HG03460 (cell line): ENCODE results near the gene ECE2.

Experiments
- ATAC-seq: cut with Tn5 transposase; IDR thresholded peaks from one replicate; pipeline ENCODE4 v1.9.1; 2021; ENCODE audit not compliant: unreplicated experiment

ECE2 gene

DNA sequence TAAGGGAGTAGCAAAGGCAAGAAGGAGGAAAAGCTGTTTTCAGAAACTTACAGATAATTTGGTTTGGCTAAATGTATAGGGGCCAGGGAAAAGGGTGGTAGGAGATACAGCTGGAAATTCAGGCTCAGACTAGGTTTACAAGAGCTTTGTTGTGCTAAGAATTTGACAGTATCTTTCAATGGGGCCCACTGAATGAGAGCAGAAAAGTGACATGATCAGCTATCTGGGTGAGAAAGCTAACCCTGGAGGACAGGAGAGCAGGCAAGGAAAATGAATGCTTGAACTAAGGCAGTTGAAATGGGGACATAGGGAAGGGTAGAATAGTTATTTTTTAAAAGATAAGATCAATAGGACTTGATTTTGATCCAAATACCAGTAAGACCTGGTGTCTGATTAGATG, 35.8 kb downstream of the ECE2 start:
- ATAC-seq = no peak

DNA sequence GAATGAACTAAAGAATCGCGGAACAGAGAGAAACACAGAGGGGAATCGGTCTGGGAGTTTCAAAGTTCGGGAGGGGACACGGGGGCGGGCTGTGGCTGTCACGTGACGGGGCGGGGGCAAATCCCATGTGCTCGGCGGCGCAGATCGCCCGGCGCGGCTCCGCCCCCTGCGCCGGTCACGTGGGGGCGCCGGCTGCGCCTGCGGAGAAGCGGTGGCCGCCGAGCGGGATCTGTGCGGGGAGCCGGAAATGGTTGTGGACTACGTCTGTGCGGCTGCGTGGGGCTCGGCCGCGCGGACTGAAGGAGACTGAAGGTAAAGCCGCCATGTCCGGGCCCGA, 38.5 kb downstream of the ECE2 start, which contains the start of gene EIF4G1:
Gene EIF4G1, plus strand, starts transcription at position 244 of the 337 bp plus-strand sequence. CDS start 1,191 bp downstream, outside the sequence.
- peak; percentile 86 for ATAC-seq

DNA sequence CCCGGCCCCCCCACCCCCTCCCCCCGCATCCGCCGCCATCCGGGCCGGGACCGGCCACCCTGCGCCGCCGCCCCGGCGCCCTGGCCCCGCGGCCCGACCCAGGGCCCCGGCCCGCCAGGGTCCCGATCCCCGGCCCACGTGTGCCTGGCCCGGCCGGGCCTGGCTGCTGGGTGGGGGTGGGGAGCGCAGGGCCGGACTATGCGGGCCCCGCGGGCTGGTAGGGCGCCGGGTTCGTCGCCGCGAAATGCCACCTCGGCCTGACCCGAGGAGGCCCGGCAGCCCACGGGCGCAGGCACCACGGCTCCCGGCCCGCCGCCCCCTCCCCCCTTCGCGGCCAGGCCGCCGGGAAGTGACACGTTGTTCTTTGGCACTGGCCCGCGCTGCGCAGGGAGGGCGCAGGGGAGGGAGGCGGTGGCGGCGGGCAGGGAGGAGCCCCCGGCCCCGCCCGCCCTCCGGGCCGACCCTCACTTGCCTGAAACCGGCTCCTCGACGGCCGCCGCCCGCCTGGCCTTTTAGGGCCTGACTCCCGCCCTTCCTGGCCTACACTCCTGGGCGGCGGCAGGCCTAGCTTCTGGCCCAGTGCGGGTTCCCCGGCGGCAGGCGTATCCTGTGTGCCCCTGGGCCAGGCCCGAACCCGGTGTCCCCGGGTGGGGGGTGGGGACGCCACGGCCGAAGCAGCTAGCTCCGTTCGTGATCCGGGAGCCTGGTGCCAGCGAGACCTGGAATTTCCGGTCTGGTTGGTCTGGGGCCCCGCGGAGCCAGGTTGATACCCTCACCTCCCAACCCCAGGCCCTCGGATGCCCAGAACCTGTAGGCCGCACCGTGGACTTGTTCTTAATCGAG, 39.1 kb downstream of the ECE2 start:
- peak; percentile 33 for ATAC-seq

DNA sequence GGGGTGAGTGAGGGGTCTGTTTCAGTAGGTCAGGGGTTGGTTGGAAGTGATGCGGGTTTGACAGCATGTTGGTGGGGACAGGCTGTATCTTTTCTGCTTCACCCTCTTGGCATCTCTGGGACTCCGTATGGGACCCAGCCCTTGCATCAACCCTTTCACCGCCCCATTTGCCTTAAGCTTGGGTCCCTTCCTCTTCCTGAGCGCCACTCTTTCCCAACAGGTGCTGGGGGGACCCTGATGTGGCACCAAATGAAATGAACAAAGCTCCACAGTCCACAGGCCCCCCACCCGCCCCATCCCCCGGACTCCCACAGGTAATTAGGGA, 39.7 kb downstream of the ECE2 start:
- ATAC-seq = peak; percentile 9

DNA sequence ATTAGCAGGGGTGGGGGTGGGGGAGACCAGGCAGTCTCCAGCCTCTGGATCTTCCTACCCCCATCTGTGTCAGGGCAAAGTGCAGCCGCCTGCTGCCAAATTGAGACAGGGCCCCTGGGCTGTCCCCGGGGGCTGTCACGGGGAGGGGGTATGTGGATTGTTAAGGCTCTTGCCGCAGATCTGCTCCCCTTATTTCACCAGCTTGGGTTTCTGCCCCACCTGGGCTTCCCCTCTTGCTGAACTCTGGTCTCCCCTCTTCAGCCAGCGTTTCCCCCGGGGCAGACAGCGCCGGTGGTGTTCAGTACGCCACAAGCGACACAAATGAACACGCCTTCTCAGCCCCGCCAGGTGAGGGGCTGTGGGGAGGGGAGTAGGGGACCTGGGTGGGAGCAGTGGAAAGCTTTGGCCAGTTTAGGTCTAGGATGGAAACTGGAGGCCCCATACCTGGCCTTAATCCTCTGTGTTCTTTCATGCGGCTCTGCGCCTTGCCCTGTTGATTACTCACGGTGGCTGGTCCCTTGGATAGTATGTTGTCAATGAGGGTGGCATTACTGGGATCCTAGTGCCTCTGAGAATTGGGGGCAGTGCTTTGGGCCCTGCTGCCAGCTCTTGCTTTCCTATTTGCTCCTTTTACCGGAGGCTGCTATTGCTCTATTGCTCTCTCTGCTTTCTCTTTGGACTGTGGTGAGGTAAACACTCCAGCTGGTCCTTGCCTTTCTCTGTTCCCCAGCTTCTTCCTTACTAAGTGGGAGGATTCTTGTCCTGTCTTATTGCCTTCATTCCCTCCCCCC, 40.2 kb downstream of the ECE2 start:
- no peak for ATAC-seq

DNA sequence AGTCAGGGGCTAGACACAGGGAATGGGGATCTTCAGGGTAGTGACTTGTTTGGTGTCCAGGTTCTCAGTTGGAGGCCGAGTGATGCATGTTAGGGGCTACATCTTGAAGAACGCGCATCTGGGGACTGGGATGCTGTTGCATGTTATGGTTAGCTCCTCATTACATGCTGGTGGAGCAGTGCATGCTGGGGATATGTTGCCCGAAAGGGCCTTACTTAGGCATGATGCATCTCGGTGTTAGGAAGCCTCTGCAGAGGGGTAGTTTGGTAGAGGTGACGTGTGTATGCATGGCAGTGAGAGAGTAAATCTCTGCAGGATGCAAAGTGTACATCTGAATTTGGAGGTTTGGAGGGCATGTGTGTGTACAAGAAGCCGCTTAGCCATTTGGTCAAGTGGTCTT, 41.0 kb downstream of the ECE2 start:
- no peak for ATAC-seq

DNA sequence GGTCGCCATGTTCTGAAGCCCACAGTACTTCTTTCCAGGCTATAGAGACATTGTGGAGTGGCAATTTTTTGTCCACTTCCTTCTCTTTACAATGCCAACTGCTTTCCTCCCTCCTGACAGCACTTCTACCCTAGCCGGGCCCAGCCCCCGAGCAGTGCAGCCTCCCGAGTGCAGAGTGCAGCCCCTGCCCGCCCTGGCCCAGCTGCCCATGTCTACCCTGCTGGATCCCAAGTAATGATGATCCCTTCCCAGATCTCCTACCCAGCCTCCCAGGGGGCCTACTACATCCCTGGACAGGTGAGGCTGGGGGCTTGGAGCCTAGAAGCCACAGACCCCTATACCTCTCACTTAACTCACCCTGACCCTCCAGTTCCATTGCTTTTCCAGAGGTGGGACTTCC, 41.4 kb downstream of the ECE2 start:
- ATAC-seq = no peak

DNA sequence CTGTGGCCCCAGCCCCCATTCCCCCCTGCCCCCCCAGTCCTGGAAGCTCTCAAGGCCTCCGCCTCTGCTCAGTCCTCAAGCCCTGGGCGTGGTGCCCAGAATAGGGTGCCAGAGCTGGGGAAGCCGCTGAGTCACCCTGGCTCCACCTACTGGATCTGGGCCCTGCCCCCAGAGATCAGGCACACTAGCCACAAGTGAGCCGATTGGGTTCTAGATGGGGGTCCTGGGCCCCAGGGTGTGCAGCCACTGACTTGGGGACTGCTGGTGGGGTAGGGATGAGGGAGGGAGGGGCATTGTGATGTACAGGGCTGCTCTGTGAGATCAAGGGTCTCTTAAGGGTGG, 44.3 kb downstream of the ECE2 start:
- ATAC-seq = no peak

DNA sequence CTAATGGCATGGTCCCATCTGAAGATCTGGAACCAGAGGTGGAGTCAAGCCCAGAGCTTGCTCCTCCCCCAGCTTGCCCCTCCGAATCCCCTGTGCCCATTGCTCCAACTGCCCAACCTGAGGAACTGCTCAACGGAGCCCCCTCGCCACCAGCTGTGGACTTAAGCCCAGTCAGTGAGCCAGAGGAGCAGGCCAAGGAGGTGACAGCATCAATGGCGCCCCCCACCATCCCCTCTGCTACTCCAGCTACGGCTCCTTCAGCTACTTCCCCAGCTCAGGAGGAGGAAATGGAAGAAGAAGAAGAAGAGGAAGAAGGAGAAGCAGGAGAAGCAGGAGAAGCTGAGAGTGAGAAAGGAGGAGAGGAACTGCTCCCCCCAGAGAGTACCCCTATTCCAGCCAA, 45.8 kb downstream of the ECE2 start:
- no peak for ATAC-seq

DNA sequence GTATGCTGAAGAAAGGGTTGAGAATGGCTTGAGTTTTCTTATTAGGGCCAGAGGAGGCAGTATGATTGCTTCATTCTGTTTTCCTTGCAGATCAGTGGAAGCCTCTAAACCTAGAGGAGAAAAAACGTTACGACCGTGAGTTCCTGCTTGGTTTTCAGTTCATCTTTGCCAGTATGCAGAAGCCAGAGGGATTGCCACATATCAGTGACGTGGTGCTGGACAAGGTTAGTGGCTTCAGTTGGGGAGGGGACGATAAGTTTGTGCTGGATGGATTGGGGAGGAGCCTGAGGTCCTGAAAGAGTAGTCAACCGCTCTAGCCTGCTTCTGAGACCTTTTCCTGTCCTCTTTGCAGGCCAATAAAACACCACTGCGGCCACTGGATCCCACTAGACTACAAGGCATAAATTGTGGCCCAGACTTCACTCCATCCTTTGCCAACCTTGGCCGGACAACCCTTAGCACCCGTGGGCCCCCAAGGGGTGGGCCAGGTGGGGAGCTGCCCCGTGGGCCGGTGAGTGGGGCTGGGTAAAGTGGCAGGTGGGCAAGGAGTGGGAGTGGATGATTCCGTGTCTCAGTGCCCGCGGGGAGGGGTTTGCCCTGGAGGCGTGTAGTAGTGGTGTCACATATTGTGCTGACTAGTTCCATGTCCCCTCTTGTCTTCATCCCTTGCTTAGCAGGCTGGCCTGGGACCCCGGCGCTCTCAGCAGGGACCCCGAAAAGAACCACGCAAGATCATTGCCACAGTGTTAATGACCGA, 47.1 kb downstream of the ECE2 start:
- ATAC-seq = no peak

DNA sequence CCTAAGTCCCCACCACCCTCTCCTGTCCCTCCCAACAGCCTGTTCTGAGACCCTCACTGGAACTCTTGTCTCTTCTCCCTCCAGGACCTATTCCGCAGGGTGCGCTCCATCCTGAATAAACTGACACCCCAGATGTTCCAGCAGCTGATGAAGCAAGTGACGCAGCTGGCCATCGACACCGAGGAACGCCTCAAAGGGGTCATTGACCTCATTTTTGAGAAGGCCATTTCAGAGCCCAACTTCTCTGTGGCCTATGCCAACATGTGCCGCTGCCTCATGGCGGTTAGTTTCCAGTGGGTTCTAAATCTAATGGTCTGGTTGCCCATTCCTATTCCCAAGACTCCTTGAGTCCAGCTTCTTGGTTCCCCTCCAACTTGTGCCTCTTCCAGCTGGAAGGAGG, 47.9 kb downstream of the ECE2 start:
- no peak for ATAC-seq

DNA sequence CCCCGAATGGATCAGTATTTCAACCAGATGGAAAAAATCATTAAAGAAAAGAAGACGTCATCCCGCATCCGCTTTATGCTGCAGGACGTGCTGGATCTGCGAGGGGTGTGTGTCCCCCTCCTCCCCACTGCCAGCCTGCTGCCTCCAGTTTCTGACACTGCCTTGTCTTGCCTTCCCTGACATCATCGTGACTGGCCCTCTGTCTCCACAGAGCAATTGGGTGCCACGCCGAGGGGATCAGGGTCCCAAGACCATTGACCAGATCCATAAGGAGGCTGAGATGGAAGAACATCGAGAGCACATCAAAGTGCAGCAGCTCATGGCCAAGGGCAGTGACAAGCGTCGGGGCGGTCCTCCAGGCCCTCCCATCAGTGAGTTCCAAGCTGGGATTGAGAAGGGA, 49.4 kb downstream of the ECE2 start:
- no peak for ATAC-seq

DNA sequence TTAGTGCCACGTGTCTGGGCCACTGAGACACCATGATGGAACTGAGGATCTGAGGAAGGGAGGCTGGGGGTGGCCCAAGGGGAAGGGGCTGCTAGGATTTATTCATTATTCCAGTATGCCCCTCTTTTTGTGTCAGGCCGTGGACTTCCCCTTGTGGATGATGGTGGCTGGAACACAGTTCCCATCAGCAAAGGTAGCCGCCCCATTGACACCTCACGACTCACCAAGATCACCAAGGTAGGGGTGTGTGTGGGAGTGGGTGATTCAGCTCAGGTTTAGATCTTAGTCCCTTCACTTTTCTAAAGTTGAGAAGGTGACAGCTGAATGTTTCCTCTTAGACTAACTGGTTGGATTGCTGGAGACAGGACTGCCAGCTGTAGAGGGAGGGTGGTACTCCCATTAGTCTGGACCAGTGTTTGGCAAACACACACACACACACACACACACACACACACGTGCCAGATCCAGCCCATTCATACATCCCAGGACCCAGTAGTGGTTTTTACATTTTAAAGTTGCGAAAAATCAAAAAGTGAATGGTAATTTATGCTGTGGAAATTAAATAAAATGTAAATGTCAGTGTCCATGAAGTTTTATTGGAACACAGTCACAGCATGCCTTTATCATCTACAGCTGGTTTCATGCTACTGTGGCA, 50.0 kb downstream of the ECE2 start:
- ATAC-seq = no peak

DNA sequence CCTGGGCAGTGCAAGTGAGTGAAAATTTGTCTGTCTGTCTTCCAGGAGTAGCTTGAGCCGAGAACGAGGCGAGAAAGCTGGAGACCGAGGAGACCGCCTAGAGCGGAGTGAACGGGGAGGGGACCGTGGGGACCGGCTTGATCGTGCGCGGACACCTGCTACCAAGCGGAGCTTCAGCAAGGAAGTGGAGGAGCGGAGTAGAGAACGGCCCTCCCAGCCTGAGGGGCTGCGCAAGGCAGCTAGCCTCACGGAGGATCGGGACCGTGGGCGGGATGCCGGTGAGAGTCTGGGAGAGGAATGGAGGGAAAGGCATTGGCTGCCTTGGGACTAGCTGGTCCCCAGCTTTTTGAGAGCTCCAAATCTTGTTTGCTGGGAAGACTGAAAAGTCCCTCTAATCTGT, 51.3 kb downstream of the ECE2 start:
- no peak for ATAC-seq

DNA sequence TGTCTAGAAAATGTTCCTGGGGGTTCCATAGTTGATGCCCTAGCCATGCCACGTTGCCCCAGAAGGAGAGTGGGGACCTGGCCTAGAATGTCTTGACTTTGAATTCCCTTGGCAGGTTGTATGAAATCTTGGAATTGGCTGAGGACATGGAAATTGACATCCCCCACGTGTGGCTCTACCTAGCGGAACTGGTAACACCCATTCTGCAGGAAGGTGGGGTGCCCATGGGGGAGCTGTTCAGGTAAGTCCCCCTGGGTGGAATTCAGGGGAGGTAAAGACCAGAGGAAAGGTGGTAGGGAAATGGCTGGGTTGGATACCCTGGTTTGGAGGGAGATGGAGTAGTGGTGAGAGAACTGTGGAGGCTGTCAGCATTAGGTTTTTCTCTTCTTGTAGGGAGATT, 52.7 kb downstream of the ECE2 start:
- ATAC-seq = no peak

DNA sequence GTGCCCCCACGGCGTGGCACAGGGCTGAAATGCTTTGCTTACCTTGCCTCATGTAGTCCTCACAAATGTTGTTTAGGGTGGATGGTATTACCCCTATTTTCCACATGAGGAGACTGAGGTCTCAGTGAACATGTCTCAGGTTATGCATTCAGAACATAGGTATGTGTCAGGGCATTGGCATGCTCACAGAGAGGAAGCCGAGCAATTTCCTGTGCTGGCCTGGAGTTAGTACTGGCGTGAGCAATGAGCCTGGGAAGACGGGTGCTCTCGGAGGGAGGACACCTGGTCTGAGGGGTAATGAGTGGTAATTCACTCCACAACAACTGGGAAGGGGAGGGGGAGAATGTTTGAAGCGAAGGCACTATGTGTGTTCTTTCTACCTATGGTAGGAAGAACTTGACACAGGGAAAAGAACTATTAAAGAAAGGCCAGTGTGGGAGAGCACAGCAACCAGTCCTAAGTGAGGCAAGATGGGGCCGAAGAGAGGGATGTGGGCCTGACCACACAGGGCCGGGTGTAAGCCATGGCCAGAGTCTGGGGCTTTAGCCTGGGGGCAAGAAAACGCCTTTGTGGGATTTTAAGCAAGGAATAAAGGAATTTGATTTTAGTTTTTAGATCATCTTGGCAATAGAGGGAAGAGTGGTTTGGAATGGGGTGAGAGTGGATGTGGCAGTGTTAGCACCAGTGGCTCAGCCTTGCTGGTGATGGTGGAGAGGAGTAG, 56.7 kb downstream of the ECE2 start:
- ATAC-seq = no peak

DNA sequence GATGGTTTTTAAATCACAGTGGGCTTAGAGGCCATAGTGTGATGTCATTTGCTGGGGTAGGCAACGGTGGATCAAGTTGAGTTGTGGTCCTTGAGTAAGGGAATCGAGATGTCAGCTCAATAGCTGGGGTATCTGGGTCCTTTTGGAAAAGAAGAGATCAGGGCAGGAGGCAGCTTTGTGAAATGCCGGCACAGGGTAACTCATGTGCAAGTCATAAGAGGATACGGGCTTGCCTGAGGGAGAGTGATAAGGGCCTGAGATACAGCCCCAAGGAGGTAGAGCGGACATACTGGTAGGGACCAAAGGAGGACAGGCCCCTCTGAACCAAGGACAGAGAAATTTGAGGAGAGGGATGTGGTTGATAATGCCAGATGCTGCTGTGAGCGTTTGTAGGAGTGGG, 57.4 kb downstream of the ECE2 start:
- no peak for ATAC-seq

DNA sequence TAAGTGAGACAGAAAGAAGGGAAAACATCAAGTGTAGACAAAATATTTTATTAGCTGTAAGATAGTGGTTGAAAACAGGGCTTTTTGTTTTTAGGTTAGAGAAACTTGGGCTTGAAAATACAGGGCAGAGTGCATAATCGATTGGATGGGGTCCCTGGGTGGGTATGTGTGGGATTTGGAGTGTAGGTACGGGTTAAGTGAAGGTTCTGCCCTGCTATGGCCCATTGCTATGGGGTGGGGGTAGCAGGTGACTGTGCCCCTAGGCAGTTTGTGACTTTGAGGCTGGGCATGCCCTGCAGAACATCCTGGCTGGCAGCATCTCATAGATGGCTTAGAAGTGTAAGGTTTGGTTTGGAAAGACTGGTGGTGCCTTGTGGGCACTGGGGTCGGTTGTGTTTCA, 57.9 kb downstream of the ECE2 start:
- no peak for ATAC-seq

DNA sequence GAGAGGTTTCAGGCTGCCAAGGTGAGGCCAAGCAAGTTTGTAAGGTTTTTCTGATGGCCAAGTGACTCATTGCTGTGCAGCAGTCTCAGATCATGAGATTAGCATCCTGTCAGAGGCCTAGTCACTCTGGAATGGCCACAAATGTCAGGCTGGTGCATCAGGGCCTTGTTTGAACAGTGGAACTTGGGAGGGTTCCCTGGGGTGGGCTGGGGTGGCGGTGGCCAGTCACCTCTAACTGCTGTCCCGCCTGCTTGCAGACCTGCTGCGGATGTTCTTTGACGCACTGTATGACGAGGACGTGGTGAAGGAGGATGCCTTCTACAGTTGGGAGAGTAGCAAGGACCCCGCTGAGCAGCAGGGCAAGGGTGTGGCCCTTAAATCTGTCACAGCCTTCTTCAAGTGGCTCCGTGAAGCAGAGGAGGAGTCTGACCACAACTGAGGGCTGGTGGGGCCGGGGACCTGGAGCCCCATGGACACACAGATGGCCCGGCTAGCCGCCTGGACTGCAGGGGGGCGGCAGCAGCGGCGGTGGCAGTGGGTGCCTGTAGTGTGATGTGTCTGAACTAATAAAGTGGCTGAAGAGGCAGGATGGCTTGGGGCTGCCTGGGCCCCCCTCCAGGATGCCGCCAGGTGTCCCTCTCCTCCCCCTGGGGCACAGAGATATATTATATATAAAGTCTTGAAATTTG, 58.8 kb downstream of the ECE2 start:
- no peak for ATAC-seq

DNA sequence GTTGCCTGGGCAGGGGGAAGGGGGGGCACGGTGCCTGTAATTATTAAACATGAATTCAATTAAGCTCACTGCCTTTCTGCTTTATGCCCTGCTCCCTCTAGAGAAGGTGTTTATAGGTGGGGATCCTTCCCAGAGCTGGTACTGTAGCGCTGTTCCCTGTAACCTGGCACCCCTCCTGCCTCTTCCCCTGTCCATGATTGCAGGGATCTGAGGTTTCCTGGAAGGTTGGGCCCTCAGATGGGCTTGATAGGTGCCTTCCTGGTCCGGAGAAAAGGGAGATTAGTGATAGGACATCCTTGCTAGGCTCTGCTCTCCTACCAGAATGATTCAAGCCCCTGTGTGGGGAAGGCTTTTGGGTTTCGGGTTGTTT, 59.5 kb downstream of the ECE2 start:
- no peak for ATAC-seq
